ENCODE measurements around the gene E2F6.

DNA sequence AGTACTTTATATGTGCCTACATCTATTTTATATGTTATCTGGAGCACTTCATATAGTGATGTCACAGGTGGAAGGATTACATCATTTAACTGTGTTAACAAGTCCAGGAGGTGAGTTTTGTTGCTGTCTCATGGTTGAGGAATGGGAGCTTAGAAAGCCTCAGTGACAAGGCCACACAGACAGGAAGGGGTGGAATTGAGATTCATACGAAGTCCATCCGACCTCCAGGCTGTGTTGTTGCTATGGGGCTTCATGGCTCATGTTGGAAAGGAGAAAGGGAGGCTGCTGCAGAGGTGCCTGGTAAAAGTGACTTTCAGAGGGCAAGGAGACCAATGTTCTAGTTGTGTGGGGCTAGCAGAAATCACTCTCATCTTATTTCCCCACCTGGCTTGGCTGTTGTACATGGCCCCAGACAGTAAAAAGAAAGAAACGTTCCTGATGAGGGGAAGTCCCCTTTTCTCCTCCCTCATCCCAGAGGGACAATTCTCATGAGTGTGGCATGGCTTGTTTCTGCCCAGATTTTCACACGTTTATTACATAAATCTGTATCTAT is 36.9 kb upstream of the E2F6 start:
- no peak for TF ChIP-seq POLR2AphosphoS5 (IDR thresholded peaks at IDR 0.05; ENCODE audit: low read depth, low read length)
- no peak for TF ChIP-seq SIN3A (IDR thresholded peaks at IDR 0.05; ENCODE audit: borderline replicate concordance, insufficient read depth, low read length)
- no peak for TF ChIP-seq TAF1 (IDR thresholded peaks at IDR 0.05; ENCODE audit: borderline replicate concordance, insufficient read depth, low read length)
- TF ChIP-seq, protein P1, sequence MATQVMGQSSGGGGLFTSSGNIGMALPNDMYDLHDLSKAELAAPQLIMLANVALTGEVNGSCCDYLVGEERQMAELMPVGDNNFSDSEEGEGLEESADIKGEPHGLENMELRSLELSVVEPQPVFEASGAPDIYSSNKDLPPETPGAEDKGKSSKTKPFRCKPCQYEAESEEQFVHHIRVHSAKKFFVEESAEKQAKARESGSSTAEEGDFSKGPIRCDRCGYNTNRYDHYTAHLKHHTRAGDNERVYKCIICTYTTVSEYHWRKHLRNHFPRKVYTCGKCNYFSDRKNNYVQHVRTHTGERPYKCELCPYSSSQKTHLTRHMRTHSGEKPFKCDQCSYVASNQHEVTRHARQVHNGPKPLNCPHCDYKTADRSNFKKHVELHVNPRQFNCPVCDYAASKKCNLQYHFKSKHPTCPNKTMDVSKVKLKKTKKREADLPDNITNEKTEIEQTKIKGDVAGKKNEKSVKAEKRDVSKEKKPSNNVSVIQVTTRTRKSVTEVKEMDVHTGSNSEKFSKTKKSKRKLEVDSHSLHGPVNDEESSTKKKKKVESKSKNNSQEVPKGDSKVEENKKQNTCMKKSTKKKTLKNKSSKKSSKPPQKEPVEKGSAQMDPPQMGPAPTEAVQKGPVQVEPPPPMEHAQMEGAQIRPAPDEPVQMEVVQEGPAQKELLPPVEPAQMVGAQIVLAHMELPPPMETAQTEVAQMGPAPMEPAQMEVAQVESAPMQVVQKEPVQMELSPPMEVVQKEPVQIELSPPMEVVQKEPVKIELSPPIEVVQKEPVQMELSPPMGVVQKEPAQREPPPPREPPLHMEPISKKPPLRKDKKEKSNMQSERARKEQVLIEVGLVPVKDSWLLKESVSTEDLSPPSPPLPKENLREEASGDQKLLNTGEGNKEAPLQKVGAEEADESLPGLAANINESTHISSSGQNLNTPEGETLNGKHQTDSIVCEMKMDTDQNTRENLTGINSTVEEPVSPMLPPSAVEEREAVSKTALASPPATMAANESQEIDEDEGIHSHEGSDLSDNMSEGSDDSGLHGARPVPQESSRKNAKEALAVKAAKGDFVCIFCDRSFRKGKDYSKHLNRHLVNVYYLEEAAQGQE (IDR thresholded peaks at IDR 0.05; ENCODE audit: insufficient read depth in 1 of 2, low read depth in 2 of 2, low read length in 2 of 2) = no peak

Data from PFSK-1 (cell line).